GM12872 (cell line): ENCODE measurements around the gene WWC1.

Experiments used
- TF ChIP-seq, protein P1 (sequence below): IDR thresholded peaks from 3 replicates; pipeline ENCODE4 v1.5.1; 2011; ENCODE audit warnings: low read depth, mild to moderate bottlenecking, low read length, moderate library complexity; ENCODE audit not compliant: insufficient read depth

The WWC1 gene

GRCh38 chr5:168273056-168273980 lies 18.1 kb upstream of the WWC1 start:
- TF ChIP-seq, protein P1, sequence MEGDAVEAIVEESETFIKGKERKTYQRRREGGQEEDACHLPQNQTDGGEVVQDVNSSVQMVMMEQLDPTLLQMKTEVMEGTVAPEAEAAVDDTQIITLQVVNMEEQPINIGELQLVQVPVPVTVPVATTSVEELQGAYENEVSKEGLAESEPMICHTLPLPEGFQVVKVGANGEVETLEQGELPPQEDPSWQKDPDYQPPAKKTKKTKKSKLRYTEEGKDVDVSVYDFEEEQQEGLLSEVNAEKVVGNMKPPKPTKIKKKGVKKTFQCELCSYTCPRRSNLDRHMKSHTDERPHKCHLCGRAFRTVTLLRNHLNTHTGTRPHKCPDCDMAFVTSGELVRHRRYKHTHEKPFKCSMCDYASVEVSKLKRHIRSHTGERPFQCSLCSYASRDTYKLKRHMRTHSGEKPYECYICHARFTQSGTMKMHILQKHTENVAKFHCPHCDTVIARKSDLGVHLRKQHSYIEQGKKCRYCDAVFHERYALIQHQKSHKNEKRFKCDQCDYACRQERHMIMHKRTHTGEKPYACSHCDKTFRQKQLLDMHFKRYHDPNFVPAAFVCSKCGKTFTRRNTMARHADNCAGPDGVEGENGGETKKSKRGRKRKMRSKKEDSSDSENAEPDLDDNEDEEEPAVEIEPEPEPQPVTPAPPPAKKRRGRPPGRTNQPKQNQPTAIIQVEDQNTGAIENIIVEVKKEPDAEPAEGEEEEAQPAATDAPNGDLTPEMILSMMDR, result no peak

GRCh38 chr5:168274406-168274805 lies 17.0 kb upstream of the WWC1 start:
- TF ChIP-seq, protein P1, result no peak

DNA sequence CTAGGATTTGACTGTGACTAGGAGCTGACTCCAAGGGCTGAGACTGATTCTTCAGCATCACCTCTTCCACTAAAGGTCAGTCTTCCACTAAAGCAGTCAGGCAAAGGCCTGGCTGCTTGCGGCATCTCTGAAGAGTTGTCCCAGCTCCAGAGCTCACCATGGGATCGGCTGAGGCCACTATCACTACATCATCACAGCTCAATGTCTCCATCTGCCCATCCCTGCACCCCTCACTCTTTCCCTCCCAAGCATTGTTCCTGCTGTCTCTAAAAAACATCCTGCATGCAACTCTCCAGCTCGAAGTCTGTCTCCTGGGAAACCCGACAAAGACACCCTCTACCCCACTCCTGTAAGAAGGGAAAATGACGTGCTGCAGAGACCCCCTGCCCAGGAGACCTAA lies 15.5 kb upstream of the WWC1 start:
- TF ChIP-seq, protein P1, result no peak

- TF ChIP-seq, protein P1, result no peak
These were observed 9.3 kb upstream of the WWC1 start for GRCh38 chr5:168282120-168282519.

DNA sequence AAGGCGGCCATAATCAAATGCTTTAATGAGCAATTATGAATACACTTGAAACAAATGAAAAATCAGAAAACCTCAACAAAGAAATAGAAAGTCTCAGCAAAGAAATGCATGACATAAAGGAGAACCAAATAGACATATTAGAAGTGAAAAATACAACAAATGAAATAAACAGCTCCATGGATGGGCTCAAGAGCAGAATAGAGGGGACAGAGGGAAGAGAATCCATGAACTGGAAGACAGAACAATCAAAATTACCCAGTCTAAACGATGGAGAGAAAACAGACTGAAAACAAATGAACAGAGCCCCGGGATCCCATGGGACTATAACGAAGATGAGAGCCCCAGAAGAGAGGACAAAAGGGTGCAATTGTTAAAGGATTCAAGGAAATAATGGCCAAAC lies 6.6 kb upstream of the WWC1 start:
- TF ChIP-seq, protein P1, result no peak

GRCh38 chr5:168285696-168286095 lies 5.7 kb upstream of the WWC1 start:
- TF ChIP-seq, protein P1, result no peak

DNA sequence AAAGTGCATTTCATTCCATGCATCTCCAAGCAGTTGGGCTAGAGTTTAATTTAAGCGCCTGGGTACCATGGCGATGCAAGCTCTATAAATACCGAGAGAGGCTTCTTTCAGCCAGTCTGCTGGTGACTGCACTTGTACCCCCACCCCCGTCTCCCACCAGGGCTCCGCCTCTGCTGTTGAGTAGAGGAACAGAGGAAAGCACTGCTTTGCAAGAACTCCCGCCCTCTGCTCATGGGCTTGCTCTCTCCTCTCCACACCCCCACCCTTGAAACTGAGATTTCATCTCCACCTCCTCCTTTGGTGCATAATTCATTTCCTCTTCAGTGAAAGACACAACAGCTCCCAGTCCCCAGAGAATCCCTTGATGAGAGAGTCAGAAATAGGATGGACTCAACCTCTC lies 5.1 kb upstream of the WWC1 start:
- TF ChIP-seq, protein P1, result no peak
